DOHH2 (cell line): ENCODE measurements around the gene CBS.
"Not testable (repeated sequence)": the region's sequence is repeated elsewhere in the genome, so short reads cannot be mapped to it uniquely, and the experiment has no call there.

Experiments used
- CTCF ChIP-seq: fragments of 200-600 bp; sonication (generic); IDR thresholded peaks from one replicate; pipeline ENCODE4 v1.5.1; 2014; ENCODE audit warnings: antibody characterized with exemption, mild to moderate bottlenecking, low read depth, low read length; ENCODE audit not compliant: poor library complexity, severe bottlenecking
- EZH2phosphoT487 ChIP-seq: fragments of 200-600 bp; sonication (generic); IDR thresholded peaks from 2 replicates; pipeline ENCODE4 v1.6.1; 2017; ENCODE audit warnings: borderline replicate concordance, mild to moderate bottlenecking, antibody characterized with exemption, low read length, moderate library complexity, mixed read lengths

GRCh38 chr21:43044547-43044946, 31.1 kb downstream of the CBS start:
- not testable (repeated sequence) for TF ChIP-seq CTCF, EZH2phosphoT487
